H1 (cell line): ENCODE measurements around the gene GHRL. TPM values are rescaled to one million over a fixed set of nuclear protein-coding genes. Genes with fewer than 3 reads are reported as not detected.

ENCODE experiments used
- CHD1 ChIP-seq: IDR thresholded peaks from 2 replicates; pipeline ENCODE4 v1.6.1; 2012; ENCODE audit warnings: low read depth, low read length, improper control_type of control experiment
- CHD7 ChIP-seq: fragments of 300-600 bp; sonication (generic); IDR thresholded peaks from 2 replicates; pipeline ENCODE4 v1.7.1; 2012; ENCODE audit warnings: low read length, moderate library complexity, mild to moderate bottlenecking, inconsistent platforms; ENCODE audit not compliant: insufficient replicate concordance
- EP300 ChIP-seq, 2 experiments: IDR thresholded peaks; 1 replicate in 1 of 2; 2 replicates in 1 of 2; pipeline ENCODE4 v1.6.1; 2011 to 2012; ENCODE audit warnings: low read depth in 2 of 2, low read length in 2 of 2, mild to moderate bottlenecking in 2 of 2, borderline replicate concordance in 1 of 2, inconsistent platforms in 1 of 2, moderate library complexity in 1 of 2
- RAD21 ChIP-seq, 2 experiments: IDR thresholded peaks in 1 of 2; conservative IDR thresholded peaks in 1 of 2; 2 replicates each; pipeline ENCODE4 v1.6.1; 2011; ENCODE audit warnings: low read depth in 2 of 2, low read length in 2 of 2, improper control_type of control experiment in 1 of 2, inconsistent platforms in 1 of 2, mild to moderate bottlenecking in 1 of 2, moderate library complexity in 1 of 2
- SIRT6 ChIP-seq: IDR thresholded peaks from one replicate; pipeline ENCODE4 v1.7.1; 2012; ENCODE audit warnings: low read length, inconsistent platforms
- SP4 ChIP-seq: IDR thresholded peaks from 2 replicates; pipeline ENCODE4 v1.6.1; 2012; ENCODE audit warnings: low read length, inconsistent platforms
- polyA plus RNA-seq, 7 experiments: library from polyadenylated mRNA; depleted of rRNA in 3 of 7; stranded (reverse) in 5 of 7; unstranded in 2 of 7; fragments of >200 nt in 5 of 7; fragments of 200-250 nt in 2 of 7; gene quantifications; 1 replicate in 5 of 7; 2 replicates in 1 of 7; 4 replicates in 1 of 7; pipeline versions ENCODE4 v1.2.1 to v1.2.3, GENCODE V29; 2011 to 2013; ENCODE audit warnings: missing spikeins in 2 of 7, mixed read lengths in 2 of 7
- total RNA-seq: library from RNA; stranded (reverse); fragmentation: NEBNext Ultra II Directional; extraction: Animal tissue kit (Norgen Biotek cat#: 25700); gene quantifications from 2 replicates; pipeline ENCODE4 v1.2.1, GENCODE V29; 2021

Gene GHRL
- total and polyA plus RNA-seq, 2 of the 8 experiments (the other 6 are each of a cell fraction or from before 2014, with no cell fraction given): 0.32 to 0.35 TPM

- TF ChIP-seq SP4: no peak
- no peak for TF ChIP-seq CHD1
- TF ChIP-seq RAD21 (IDR thresholded peaks at IDR 0.05 in 1 of 2, conservative IDR thresholded peaks at IDR 0.05 in 1 of 2; ENCODE audit: low read depth in 2 of 2, low read length in 2 of 2): no peak
- TF ChIP-seq SIRT6: no peak
- TF ChIP-seq EP300 (IDR thresholded peaks at IDR 0.05; ENCODE audit: borderline replicate concordance in 1 of 2, low read depth in 2 of 2, low read length in 2 of 2): no peak
- no peak for TF ChIP-seq CHD7
Observed at GRCh38 chr3:10248984-10249748, 43.6 kb downstream of the GHRL start (continued).
